ENCODE data around the gene STEAP1.

STEAP1 gene

DNA sequence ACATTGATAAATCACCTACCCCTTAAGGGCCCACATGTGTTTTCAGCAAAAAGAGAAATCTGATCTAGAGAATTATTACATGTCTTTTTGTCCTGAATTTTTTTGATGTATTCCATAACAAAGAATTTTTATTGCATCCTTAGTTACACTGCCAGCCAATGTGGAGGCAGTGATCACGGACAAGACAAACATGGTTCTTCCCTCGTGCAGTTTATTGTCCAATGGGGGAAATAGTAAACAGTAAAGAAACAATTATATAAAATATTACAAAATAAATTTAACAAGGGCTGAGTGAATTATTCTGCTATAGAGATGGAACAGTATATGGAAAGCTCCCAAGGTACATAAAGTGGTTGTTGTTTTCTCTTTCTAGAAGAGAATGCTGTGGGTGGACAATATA is 59.3 kb downstream of the STEAP1 start:
- DNase-seq, result no peak
